Thoracic aorta (tissue), 2 donors: ENCODE data around the gene NKX3-2. TPM values are rescaled to one million over a fixed set of nuclear protein-coding genes. Genes with fewer than 3 reads are reported as not detected.

Experiments used
- ATAC-seq: fragments of 150-250 bp; one replicate; pipeline ENCODE4 v1.8.0; 2017; ENCODE audit warnings: low read depth; ENCODE audit not compliant: insufficient number of reproducible peaks, low FRiP score
- DNase-seq: peaks from one replicate; pipeline ENCODE4 v3.0.0-alpha.2; 2020; ENCODE audit warnings: low spot score
- H3K27ac ChIP-seq, 2 donors: fragments of 200-600 bp; sonication (generic); 1 replicate in 1 of 2; 2 replicates in 1 of 2; pipeline ENCODE4 v1.5.1; 2016; ENCODE audit warnings: mild to moderate bottlenecking in 2 of 2, moderate library complexity in 2 of 2
- H3K27me3 ChIP-seq: fragments of 200-600 bp; sonication (generic); replicated peaks from 2 replicates; pipeline ENCODE4 v1.6.0; 2016; ENCODE audit warnings: mild to moderate bottlenecking; ENCODE audit not compliant: insufficient read depth
- H3K36me3 ChIP-seq: fragments of 200-600 bp; sonication (generic); one replicate; pipeline ENCODE4 v1.5.1; 2016
- H3K4me1 ChIP-seq, 2 donors: fragments of 200-600 bp; sonication (generic); 1 replicate in 1 of 2; 2 replicates in 1 of 2; pipeline versions ENCODE4 v1.5.1 to v1.6.0; 2016; ENCODE audit warnings: low read depth in 2 of 2, mild to moderate bottlenecking in 1 of 2; ENCODE audit not compliant: control insufficient read depth in 1 of 2
- H3K4me3 ChIP-seq: fragments of 200-600 bp; sonication (generic); 2 replicates; pipeline ENCODE4 v1.5.1; 2016; ENCODE audit warnings: mild to moderate bottlenecking
- H3K9me3 ChIP-seq: fragments of 200-600 bp; sonication (generic); 2 replicates; pipeline ENCODE4 v1.5.1; 2016
- total RNA-seq, 2 donors: library from RNA; depleted of rRNA; stranded (reverse); fragments of >200 nt; gene quantifications; one replicate each; pipeline versions ENCODE4 v1.1.0 to v1.2.3, GENCODE V29; 2016
- TF ChIP-seq, protein P1 (sequence below): fragments of 200-600 bp; sonication (generic); IDR thresholded peaks from one replicate; pipeline ENCODE4 v1.5.1; 2019; ENCODE audit warnings: antibody characterized with exemption

The NKX3-2 gene
- total RNA-seq, 2 donors from 2014 or later = 0.28 TPM; not detected in 1

DNA sequence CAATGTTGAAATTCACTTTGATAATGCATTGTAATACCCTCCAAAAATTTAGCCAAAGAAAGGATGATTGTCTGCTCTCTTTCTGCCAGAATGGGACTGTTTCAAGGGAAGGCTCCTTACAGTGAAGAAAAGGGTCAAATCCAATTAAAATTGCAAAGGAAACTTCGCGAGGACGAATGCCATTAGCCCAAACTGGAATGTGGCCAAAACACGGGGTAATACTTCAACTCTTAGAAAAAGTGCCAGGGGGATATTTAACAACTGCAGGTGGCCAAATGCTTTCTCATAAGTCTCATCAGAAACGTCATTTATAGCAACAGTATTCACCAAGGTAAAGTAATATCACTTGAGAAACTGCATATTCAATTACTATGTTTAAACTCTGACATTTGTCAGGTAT lies 29.0 kb downstream of the NKX3-2 start:
- ATAC-seq (no peak), DNase-seq (no peak)
- TF ChIP-seq, protein P1, sequence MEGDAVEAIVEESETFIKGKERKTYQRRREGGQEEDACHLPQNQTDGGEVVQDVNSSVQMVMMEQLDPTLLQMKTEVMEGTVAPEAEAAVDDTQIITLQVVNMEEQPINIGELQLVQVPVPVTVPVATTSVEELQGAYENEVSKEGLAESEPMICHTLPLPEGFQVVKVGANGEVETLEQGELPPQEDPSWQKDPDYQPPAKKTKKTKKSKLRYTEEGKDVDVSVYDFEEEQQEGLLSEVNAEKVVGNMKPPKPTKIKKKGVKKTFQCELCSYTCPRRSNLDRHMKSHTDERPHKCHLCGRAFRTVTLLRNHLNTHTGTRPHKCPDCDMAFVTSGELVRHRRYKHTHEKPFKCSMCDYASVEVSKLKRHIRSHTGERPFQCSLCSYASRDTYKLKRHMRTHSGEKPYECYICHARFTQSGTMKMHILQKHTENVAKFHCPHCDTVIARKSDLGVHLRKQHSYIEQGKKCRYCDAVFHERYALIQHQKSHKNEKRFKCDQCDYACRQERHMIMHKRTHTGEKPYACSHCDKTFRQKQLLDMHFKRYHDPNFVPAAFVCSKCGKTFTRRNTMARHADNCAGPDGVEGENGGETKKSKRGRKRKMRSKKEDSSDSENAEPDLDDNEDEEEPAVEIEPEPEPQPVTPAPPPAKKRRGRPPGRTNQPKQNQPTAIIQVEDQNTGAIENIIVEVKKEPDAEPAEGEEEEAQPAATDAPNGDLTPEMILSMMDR = no peak
- Histone ChIP-seq H3K4me1 (no peaks in the 10 kb centered on the region), H3K9me3 (no peaks in the 10 kb centered on the region), H3K4me3 (no peak overlapping the region), H3K36me3 (no peaks in the 10 kb centered on the region), H3K27me3 (no peaks in the 10 kb centered on the region), H3K27ac (no peak overlapping the region)

DNA sequence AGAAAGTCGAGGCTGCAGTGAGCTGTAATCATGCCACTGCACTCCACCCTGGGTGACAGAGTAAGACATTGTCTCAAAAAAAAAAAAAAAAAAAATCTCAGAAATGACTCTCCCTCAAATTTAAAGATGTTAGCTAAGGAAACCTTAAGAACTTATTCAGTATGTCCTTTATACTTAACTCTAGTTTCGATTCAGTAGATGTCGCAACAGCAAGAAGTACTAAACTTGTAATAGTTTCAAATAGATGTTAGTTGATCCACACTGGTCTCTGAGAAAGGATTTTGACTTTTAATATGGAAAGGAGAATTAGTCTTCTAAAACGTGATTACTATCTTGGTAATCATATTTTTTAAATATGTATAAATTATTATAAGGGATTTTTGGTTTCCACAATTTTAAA lies 29.6 kb downstream of the NKX3-2 start:
- H3K4me3 ChIP-seq = no peak overlapping the region
- no peaks in the 10 kb centered on the region for H3K4me1 ChIP-seq
- no peaks in the 10 kb centered on the region for H3K9me3 ChIP-seq
- no peaks in the 10 kb centered on the region for H3K36me3 ChIP-seq
- ATAC-seq (no peak), DNase-seq (no peak)
- no peaks in the 10 kb centered on the region for H3K27me3 ChIP-seq
- TF ChIP-seq, protein P1 = no peak
- no peak overlapping the region for H3K27ac ChIP-seq

DNA sequence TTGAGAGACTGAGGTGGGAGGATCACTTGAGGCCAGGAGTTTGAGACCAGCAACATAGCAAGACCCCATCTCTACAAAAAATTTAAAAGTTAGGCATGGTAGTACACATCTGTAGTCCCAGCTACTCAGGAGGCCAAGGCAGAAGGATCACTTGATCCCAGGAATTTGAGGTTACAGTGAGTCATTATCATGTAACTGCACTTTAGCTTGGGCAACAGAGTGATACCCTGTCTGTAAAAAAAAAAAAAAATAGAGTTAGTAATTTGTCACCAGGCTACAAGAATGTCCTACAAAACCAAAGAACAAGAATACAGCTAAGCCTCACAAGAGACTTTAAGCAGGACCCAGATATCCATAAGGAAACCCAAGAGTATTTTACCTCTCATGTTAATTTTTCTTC lies 33.2 kb downstream of the NKX3-2 start:
- H3K27ac ChIP-seq = no peak overlapping the region
- DNase-seq (no peak), ATAC-seq (no peak)
- no peaks in the 10 kb centered on the region for H3K4me1 ChIP-seq
- no peaks in the 10 kb centered on the region for H3K9me3 ChIP-seq
- no peaks in the 10 kb centered on the region for H3K27me3 ChIP-seq
- TF ChIP-seq, protein P1 = no peak
- no peak overlapping the region for H3K4me3 ChIP-seq
- no peaks in the 10 kb centered on the region for H3K36me3 ChIP-seq

DNA sequence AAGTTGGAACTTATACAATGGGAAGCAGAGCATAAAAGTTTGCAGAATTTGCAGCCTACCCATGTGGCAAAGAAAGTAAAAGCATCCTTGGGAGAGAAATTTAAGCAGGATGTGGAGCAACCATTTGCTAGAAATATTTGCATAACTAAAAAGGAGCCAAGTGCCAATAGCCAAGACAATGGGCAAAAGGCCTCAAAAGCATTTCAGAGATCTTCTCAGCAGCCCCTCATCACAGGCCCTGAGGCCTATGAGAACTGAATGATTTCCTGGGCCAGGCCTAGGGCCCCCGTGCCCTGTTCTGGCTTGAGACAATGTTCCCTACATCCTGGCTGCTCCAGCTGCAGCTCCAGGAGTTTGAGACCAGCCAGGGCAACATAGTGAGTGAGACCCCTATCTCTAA lies 34.9 kb downstream of the NKX3-2 start:
- Histone ChIP-seq H3K27ac (no peak overlapping the region), H3K4me1 (no peaks in the 10 kb centered on the region), H3K36me3 (no peaks in the 10 kb centered on the region), H3K4me3 (no peak overlapping the region), H3K27me3 (no peaks in the 10 kb centered on the region), H3K9me3 (no peaks in the 10 kb centered on the region)
- TF ChIP-seq, protein P1 = no peak
- no peak for ATAC-seq
- DNase-seq = no peak

DNA sequence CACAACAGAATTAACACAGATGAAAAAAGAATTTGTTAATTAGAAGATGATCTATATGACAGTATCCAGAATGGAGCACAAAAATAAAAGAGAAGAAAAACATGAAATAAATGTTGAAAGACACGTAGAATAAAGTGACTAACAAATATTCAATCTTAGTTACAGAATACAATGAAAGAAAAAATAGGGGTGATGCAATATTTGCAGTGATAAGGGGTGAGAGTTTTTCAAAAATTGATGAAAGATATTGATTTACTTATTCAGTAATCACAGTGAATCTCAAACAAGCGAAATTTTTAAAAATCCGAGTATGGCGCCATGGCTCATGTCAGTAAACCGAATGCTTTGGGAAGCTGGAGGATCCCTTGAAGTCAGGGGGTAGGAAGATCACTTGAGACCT lies 39.9 kb downstream of the NKX3-2 start:
- Histone ChIP-seq H3K27ac (no peak overlapping the region), H3K9me3 (no peaks in the 10 kb centered on the region)

More for the DNA sequence above, 39.9 kb downstream of the NKX3-2 start:
- no peak for DNase-seq
- Histone ChIP-seq H3K36me3 (no peaks in the 10 kb centered on the region), H3K4me3 (no peak overlapping the region), H3K27me3 (no peaks in the 10 kb centered on the region), H3K4me1 (no peaks in the 10 kb centered on the region)
- TF ChIP-seq, protein P1 = no peak
- ATAC-seq = no peak
